ENCODE measurements around the gene BEX4.
"Not testable (repeated sequence)": the region's sequence is repeated elsewhere in the genome, so short reads cannot be mapped to it uniquely, and the experiment has no call there.

Gene BEX4

DNA sequence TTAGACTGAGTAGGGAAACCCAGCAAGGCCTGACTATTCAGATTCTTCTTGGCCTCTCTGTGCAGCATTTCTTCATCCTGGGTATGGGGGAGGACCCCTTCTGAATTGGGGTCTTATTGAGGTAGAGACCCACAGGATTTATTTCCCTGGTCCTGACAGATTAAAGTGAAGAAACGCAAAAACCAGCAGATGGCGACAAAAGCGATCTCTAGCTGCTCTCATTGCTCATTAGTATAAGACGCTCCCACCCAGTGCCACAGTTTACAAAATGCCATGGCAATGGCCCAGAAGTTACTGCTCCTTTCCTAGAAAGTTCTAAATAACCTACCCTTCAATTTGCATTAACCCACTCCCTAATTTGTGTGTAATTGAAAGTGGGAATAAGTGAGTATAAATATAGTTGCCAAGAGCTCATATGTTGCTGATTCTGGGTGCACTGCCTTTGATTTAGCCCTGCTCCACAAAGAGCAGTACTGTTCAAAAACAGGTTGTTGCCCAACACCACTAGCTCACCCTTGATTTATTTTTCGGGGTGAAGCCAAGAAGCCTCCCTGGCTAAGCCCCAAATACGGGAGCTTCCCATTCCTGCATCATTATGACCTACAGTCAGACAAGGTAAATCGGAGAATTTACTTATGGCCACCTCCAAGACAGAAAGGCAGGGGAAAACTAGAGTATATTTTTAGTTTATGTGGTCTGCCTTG is 3.7 kb upstream of the BEX4 start:
- Mint-ChIP-seq H3K36me3 (ENCODE audit: insufficient read depth) (peaks cover 2% of the 10 kb centered on the region), H3K4me3 (no peak overlapping the region), H3K4me1 (peaks cover 5% of the 10 kb centered on the region), H3K27ac (ENCODE audit: low read depth) (no peak overlapping the region), H3K9me3 (no peaks in the 10 kb centered on the region), H3K27me3 (peaks cover 1% of the 10 kb centered on the region)
- DNase-seq (ENCODE audit: low spot score in 2 of 2) (peak in 1 of 2 donors; percentile 14), ATAC-seq (replicated peaks; ENCODE audit: extremely low read depth, poor library complexity, severe bottlenecking) (no peak)

DNA sequence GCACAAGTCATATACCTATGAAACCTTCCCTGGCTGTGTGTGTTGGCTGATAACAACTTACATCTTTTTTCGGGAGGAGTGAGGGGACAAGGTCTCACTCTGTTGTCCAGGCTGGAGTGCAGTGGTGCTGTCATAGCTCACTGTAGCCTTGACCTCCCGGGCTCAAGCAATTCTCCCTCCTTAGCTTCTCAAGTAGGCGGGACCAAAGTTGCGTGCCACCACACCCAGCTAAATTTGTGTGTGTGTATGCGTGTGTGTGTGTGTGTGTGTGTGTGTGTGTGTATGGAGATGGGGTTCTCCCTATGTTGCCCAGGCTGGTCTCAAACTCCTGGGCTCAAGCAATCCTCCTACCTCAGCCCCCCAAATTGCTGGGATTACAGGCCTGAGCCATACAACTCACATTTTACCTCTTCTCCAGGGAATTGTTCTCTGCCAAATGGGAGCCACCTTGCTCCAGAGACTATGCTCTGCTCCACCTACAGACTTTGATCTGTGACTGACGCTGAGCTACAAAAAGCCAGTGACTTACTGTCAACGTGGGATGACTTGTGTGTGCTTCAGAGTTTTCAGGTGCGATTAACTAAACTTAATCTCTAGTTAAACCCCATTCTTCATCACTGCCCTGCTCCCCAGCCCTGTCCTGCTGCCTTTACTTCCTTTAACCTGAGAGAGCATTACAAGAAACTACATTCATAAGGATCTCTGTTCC is 2.0 kb upstream of the BEX4 start:
- DNase-seq (ENCODE audit: low spot score in 2 of 2) (no peak), ATAC-seq (replicated peaks; ENCODE audit: extremely low read depth, poor library complexity, severe bottlenecking) (no peak)
- Mint-ChIP-seq H3K27ac (ENCODE audit: low read depth) (no peak overlapping the region), H3K4me3 (no peak overlapping the region), H3K4me1 (peaks cover 5% of the 10 kb centered on the region), H3K9me3 (no peaks in the 10 kb centered on the region), H3K36me3 (ENCODE audit: insufficient read depth) (peaks cover 3% of the 10 kb centered on the region), H3K27me3 (no peaks in the 10 kb centered on the region)

DNA sequence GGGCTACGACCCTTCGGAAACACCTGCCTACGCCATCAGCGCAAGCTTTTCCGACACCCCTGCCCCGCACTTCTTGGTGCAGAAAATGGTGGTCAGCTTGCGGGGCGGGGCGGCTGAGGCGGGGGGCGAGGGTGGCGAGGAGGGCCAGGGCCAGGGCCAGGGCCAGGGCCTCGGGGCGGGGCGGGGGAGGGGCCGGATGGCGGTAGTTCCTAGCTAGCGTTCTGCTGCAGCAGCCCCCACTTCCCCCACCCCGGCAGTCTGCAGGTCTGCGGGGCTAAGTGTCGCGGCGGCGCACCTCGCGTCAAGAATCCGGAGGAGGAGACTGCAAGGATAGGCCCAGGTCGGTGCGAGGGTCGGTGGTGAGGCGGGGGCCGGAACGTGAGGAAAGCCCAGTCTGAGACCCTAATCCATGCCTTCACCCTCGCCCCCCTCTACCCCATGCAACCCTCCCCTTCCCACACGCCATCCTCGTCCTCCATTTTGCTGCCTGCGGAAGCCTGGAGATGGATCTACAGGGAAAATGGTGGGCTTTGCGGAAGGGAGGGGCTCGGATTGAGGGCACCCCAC is 600 bp downstream of the BEX4 start:
- peak overlapping the region; percentile 84 for H3K4me3 Mint-ChIP-seq
- H3K27me3 Mint-ChIP-seq: peaks cover 12% of the 10 kb centered on the region
- ATAC-seq (replicated peaks; ENCODE audit: extremely low read depth, poor library complexity, severe bottlenecking): peak; percentile 57
- no peaks in the 10 kb centered on the region for H3K9me3 Mint-ChIP-seq
- H3K36me3 Mint-ChIP-seq (ENCODE audit: insufficient read depth): peaks cover 3% of the 10 kb centered on the region
- H3K4me1 Mint-ChIP-seq: peaks cover 5% of the 10 kb centered on the region
- peak in 1 of 2 donors; percentile 15 for DNase-seq (ENCODE audit: low spot score in 2 of 2)
- peak overlapping the region; percentile 89 for H3K27ac Mint-ChIP-seq (ENCODE audit: low read depth)

DNA sequence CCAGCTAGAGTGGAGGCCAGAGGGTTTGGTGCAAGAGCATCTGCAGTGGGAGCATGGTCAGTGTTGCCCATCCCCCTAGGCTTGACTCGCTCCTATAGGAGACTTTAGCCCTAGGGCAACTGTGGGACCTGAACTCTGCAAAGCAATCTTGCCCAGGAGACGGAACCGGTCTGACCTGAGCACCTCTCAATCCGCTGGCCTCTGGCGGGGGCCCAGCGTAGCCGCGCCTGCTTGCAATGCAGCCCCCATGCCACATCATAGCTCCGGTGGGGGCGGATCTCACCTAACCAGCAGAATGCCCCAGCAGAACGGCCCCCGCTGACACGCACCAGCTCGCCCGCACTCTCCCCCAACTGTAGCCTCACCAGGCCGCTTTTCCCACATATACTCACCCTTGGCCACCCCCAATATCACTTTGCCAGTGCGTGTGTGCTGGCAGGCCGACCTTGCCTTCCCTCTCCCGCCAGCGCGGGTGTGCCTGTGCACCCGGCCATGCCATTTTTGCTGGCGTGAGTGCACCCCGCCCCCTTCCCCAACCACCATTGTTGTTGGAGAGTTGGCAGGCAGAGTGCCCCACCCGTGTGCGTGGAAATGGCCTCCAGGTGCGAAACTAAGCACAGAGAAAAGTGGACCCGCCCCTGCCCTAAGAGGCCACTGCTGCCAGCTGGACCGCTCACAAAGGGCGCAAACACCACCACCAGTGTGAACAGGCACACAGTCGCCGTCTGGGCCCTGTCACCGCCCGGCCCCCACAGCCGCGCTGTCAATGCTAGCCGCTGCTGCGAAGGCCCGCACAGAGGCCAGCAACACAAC is 5.8 kb downstream of the BEX4 start:
- Mint-ChIP-seq H3K9me3 (no peaks in the 10 kb centered on the region), H3K4me3 (no peak overlapping the region), H3K36me3 (ENCODE audit: insufficient read depth) (peaks cover 1% of the 10 kb centered on the region), H3K27me3 (peaks cover 55% of the 10 kb centered on the region), H3K27ac (ENCODE audit: low read depth) (no peak overlapping the region), H3K4me1 (no peaks in the 10 kb centered on the region)
- DNase-seq (ENCODE audit: low spot score in 2 of 2) (no peak), ATAC-seq (replicated peaks; ENCODE audit: extremely low read depth, poor library complexity, severe bottlenecking) (no peak)

DNA sequence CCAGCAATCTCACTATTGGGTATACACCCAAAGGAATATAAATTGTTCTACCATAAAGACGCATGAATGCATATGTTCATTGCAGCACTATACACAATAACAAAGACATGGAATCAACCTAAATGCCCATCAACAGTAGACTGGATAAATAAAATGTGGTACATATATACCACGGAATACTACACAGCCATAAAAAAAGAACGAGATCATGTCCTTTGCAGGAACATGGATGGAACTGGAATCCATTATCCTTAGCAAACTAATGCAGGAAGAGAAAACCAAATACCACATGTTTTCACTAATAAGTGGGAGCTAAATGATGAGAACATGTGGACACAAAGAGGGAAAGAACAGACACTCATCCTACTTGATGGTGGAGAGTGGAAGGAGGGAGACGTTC is 11.0 kb downstream of the BEX4 start:
- not testable (repeated sequence) for H3K9me3 Mint-ChIP-seq; H3K4me1 Mint-ChIP-seq; DNase-seq (ENCODE audit: low spot score in 2 of 2); H3K4me3 Mint-ChIP-seq; H3K27ac Mint-ChIP-seq (ENCODE audit: low read depth); ATAC-seq (replicated peaks; ENCODE audit: extremely low read depth, poor library complexity, severe bottlenecking); H3K36me3 Mint-ChIP-seq (ENCODE audit: insufficient read depth)
- peaks cover 46% of the 10 kb centered on the region for H3K27me3 Mint-ChIP-seq

DNA sequence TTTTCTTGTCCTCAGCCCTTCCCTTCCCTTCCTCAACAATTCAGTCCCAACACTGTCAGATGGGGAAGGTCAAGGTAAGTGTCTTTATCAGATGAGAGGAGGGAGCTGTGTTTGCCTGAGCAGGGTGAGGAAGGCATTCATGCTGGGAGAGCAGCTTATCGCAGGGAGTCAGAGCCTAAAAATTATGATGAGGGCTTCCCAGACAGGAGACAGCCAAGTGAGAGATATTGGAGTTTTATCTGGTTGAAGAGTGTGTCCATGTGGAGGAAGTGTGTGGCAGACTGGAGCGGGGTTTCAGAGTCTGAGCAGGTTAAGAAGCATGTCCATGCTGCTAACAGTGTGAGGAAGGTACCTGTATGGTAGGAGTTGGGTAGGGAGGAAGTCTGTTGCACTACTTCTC is 18.4 kb downstream of the BEX4 start:
- DNase-seq (ENCODE audit: low spot score in 2 of 2) (no peak), ATAC-seq (replicated peaks; ENCODE audit: extremely low read depth, poor library complexity, severe bottlenecking) (no peak)
- no peak overlapping the region for H3K4me3 Mint-ChIP-seq
- no peak overlapping the region for H3K27ac Mint-ChIP-seq (ENCODE audit: low read depth)
- no peaks in the 10 kb centered on the region for H3K9me3 Mint-ChIP-seq
- peaks cover 14% of the 10 kb centered on the region for H3K27me3 Mint-ChIP-seq
- no peaks in the 10 kb centered on the region for H3K4me1 Mint-ChIP-seq
- no peaks in the 10 kb centered on the region for H3K36me3 Mint-ChIP-seq (ENCODE audit: insufficient read depth)

DNA sequence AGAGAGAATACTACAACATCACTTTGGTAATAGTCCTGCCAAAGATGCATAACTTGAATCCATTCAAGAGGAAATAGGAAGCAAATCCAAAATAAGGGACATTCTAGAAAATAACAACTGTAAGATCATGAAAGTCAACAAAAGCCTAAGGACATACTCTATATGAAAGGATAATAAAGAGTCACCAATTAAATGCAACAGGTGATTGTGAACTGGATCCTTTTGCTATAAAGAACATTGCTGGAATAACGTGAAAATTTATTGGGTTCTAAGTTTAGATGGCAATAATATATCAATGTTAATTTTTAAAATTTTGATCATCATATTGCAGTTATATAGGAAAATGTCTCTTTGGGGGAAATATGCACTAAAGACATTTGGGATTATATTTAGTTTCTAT is 20.0 kb downstream of the BEX4 start:
- Mint-ChIP-seq H3K36me3 (ENCODE audit: insufficient read depth) (no peaks in the 10 kb centered on the region), H3K9me3 (no peaks in the 10 kb centered on the region), H3K4me1 (no peaks in the 10 kb centered on the region), H3K4me3 (no peak overlapping the region), H3K27me3 (peaks cover 14% of the 10 kb centered on the region), H3K27ac (ENCODE audit: low read depth) (no peak overlapping the region)
- DNase-seq (ENCODE audit: low spot score in 2 of 2): no peak
- ATAC-seq (replicated peaks; ENCODE audit: extremely low read depth, poor library complexity, severe bottlenecking): no peak

DNA sequence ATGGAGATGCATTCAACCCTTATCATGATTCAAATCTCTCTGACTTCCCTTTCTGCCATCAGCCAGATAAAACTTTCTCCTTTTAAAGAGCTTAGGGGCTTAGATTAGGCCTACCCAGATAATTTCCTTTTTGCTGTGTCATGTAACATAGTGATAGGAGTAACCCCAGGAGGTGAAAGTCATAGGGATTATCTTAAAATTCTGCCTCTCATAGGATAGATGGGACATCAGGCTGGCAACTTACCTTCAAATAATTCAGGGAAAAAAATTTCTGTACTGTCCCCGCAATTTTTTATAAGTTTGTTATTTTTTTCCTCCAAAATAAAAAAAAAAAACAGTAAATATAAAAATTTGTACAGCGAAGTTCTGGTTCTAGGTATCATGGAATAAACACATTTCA is 20.7 kb downstream of the BEX4 start:
- not testable (repeated sequence) for ATAC-seq (replicated peaks; ENCODE audit: extremely low read depth, poor library complexity, severe bottlenecking); H3K4me3 Mint-ChIP-seq; H3K4me1 Mint-ChIP-seq; H3K9me3 Mint-ChIP-seq; H3K27ac Mint-ChIP-seq (ENCODE audit: low read depth); DNase-seq (ENCODE audit: low spot score in 2 of 2); H3K36me3 Mint-ChIP-seq (ENCODE audit: insufficient read depth)
- H3K27me3 Mint-ChIP-seq: peaks cover 14% of the 10 kb centered on the region

DNA sequence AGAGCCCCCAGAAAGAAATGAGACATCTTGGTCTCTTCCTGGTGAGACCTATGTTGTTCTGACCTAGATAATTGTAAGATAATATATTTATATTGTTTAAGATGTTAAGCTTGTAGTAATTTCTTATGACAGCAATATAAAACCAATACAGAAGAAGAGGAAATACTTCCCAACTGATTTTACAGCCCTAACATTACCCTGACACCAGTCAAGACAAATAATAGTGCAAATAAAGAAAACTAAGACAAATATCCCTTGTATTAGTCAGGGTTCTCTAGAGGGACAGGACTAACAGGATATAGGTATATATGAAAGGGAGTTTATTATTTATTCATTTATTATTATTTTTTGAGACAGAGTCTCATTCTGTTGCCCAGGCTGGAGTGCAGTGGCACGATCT is 21.4 kb downstream of the BEX4 start:
- Mint-ChIP-seq H3K36me3 (ENCODE audit: insufficient read depth) (no peaks in the 10 kb centered on the region), H3K4me3 (no peak overlapping the region)
- no peak for ATAC-seq (replicated peaks; ENCODE audit: extremely low read depth, poor library complexity, severe bottlenecking)

DNA sequence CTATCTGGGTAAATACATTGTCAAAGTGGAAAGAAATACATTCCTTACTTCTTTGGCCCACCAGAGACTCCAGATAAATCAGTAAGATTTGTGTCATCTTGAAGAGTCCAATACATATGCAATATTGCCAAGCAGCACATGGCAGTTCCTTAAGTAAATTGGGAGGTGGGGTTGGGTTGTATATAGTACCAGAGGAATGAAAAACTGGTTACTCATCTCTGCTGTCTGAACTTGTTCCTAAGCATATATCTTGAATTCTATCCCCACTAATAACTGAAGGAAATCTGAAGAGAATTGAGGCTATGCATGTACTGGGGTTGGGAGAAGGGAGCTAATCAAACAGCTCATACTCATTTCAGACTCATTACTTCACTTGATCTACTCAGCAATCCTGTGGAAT is 25.2 kb downstream of the BEX4 start:
- H3K27ac Mint-ChIP-seq (ENCODE audit: low read depth): no peak overlapping the region

More for the DNA sequence above, 21.4 kb downstream of the BEX4 start:
- H3K4me1 Mint-ChIP-seq: no peaks in the 10 kb centered on the region
- H3K27ac Mint-ChIP-seq (ENCODE audit: low read depth): no peak overlapping the region
- H3K9me3 Mint-ChIP-seq: no peaks in the 10 kb centered on the region
- DNase-seq (ENCODE audit: low spot score in 2 of 2): no peak
- peaks cover 14% of the 10 kb centered on the region for H3K27me3 Mint-ChIP-seq

DNA sequence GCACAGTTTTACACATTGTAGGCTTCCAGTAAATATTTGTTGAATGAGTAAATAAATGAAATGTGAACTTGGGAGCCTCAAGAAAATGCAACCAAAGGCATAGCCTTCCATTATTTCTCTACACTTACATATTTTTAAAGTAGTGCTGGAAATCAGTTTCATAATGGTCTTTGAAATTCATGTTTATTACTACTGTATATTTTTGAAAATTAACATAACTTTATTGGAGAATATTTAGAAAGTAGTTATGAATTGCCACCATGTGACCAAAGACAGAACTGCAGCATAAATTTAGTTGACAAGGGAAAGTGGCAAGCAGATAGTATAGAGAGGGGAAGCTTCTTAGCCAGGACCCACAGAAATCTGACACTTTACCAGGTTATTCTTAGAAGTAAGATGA is 33.6 kb downstream of the BEX4 start:
- ATAC-seq (replicated peaks; ENCODE audit: extremely low read depth, poor library complexity, severe bottlenecking): no peak
- Mint-ChIP-seq H3K36me3 (ENCODE audit: insufficient read depth) (peaks cover under 1% of the 10 kb centered on the region), H3K27me3 (no peaks in the 10 kb centered on the region), H3K4me3 (no peak overlapping the region), H3K27ac (ENCODE audit: low read depth) (no peak overlapping the region), H3K9me3 (no peaks in the 10 kb centered on the region), H3K4me1 (peaks cover 3% of the 10 kb centered on the region)
- no peak for DNase-seq (ENCODE audit: low spot score in 2 of 2)

More for the DNA sequence above, 25.2 kb downstream of the BEX4 start:
- Mint-ChIP-seq H3K9me3 (no peaks in the 10 kb centered on the region), H3K36me3 (ENCODE audit: insufficient read depth) (no peaks in the 10 kb centered on the region), H3K4me3 (no peak overlapping the region), H3K27me3 (no peaks in the 10 kb centered on the region), H3K4me1 (no peaks in the 10 kb centered on the region)
- ATAC-seq (replicated peaks; ENCODE audit: extremely low read depth, poor library complexity, severe bottlenecking): no peak
- no peak for DNase-seq (ENCODE audit: low spot score in 2 of 2)

DNA sequence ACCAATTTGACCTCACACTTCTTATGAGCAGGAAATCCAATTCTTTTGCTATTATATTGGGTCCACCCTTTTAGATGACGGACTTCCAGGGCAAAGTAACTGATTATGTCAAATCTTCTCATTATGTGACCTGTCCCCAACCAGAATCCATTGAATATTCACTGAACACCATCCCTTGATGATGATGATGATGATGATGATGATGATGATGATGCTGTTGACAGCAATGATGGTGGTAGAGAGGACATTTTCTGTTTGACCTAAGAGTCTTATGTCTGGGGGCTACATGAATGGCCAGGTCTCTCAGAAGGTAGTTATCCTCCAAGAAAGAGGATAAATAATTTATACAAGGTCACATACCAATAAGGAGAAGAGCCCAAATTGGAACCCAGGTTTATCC is 34.9 kb downstream of the BEX4 start:
- peaks cover 15% of the 10 kb centered on the region for H3K4me1 Mint-ChIP-seq
- no peak for ATAC-seq (replicated peaks; ENCODE audit: extremely low read depth, poor library complexity, severe bottlenecking)
- no peak overlapping the region for H3K4me3 Mint-ChIP-seq
- no peaks in the 10 kb centered on the region for H3K9me3 Mint-ChIP-seq
- H3K36me3 Mint-ChIP-seq (ENCODE audit: insufficient read depth): peaks cover 4% of the 10 kb centered on the region
- DNase-seq (ENCODE audit: low spot score in 2 of 2): no peak
- H3K27ac Mint-ChIP-seq (ENCODE audit: low read depth): no peak overlapping the region
- no peaks in the 10 kb centered on the region for H3K27me3 Mint-ChIP-seq

Data from central memory CD8-positive, alpha-beta T cell (primary cell).